HG03457 (cell line): ENCODE measurements around the gene CDK12.

Experiments used
- ATAC-seq: cut with Tn5 transposase; IDR thresholded peaks from one replicate; pipeline ENCODE4 v1.9.1; 2021; ENCODE audit warnings: moderate number of reproducible peaks; ENCODE audit not compliant: unreplicated experiment

Gene CDK12

GRCh38 chr17:39547713-39548478 is 86.6 kb downstream of the CDK12 start:
- ATAC-seq, result no peak

GRCh38 chr17:39548494-39549225 is 87.4 kb downstream of the CDK12 start:
- no peak for ATAC-seq

DNA sequence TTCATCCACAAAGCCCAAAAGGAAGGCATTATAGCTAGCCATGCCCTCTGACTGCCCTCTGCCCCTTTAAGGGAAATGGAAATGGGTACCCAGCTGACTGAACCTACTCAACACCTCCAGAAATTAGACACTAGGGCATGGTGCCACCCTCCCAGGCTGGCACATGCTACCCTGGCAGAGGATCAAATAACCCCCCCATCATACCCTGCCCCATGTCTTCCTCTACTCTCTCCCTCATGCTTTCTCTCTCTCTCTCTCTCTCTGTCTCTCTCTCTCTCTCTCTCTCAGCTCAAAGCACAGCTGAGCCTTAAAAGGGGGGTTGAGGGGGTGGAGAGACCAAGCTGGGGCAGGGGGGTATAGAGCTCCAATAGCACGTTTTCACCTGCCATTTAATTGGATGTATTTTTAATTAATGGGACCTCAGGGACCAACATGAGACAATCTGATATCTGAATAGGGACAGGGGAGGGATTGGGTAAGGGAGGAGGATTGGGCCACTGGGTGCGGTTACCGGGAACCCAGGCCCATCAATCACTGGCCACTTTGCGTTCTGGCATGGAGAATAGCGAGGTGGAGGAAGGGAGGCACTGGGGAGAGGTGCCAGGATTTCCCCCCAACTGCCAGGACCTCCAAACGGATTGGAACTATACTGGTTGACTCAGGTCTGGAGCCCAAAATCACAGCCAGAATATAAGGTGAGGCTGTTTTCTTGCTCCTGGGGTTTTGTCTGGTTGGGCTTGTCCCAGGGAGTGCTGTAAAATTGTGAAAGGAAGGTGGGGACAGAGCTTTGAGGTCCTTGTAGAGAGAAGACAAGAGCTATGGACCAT is 88.7 kb downstream of the CDK12 start:
- ATAC-seq, result no peak

GRCh38 chr17:39551879-39552278 is 90.6 kb downstream of the CDK12 start:
- ATAC-seq, result no peak

DNA sequence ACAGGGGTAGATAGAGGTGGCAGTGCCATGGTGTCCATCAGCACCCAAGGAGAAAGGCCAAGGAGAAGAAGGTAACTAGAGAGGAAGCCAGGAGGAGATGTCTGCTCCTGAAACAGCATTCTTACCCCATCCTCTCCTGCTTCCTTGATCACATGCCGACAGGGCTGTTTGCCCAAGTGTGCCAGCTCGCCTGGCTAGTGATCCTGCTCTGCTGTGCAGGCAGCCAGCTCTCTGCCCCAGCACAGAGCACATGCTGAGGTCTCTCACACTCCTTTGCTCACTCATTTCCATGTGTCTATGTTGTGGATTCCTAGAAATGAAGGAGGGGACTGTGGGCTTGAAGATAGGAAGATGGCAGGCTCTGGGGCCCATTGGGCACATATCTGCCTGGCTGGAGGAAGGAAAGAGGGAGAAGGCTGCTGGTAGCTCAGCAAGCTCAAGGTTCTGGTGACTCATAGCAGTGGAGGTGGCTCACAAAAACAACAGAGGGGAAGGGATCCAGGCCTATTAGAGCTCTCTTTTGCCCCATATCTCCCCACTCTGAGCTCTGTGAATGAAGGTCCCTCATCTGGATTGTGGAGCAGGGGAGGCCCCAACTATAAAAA is 92.2 kb downstream of the CDK12 start:
- ATAC-seq, result no peak

GRCh38 chr17:39555368-39555767 is 94.1 kb downstream of the CDK12 start:
- no peak for ATAC-seq

DNA sequence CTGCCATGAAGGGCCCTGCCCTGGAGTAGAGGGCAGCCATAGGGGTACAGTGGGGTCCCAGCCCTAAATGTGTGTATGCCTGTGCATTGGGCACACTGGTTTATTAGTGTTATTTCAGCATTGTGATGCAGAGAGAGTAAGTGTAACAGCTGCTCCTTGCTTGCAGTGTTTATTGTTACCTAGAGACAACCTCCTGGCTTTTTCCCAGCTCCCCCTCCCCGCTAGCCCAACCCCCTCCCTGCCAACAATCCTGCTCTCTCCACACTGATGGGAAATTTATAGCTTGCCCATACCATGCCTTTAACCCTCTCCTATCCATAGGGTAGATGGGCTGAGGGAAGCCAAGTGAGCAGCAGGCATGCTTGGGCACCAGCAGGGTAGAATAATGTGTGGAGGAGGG is 95.1 kb downstream of the CDK12 start:
- no peak for ATAC-seq

GRCh38 chr17:39562395-39562794 is 101.1 kb downstream of the CDK12 start:
- no peak for ATAC-seq

DNA sequence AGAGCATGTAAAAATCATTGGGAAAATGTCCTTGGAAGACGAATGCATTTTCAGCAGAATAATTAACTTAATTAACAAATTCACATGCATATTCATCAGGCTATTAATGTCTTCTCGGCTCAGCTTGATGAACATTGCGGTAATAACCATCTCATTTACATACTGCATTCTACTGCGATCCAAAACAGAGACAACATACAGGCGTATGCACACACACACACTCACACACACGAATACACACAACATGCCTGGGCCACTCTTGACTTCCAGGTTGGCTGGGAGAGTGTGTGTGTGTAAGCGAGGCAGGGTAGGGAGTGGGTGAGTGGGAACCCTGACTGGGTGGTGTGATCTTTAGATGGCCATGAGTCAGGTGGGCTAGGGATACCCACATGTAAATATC is 101.7 kb downstream of the CDK12 start:
- no peak for ATAC-seq

GRCh38 chr17:39563476-39563875 is 102.2 kb downstream of the CDK12 start:
- ATAC-seq, result no peak

DNA sequence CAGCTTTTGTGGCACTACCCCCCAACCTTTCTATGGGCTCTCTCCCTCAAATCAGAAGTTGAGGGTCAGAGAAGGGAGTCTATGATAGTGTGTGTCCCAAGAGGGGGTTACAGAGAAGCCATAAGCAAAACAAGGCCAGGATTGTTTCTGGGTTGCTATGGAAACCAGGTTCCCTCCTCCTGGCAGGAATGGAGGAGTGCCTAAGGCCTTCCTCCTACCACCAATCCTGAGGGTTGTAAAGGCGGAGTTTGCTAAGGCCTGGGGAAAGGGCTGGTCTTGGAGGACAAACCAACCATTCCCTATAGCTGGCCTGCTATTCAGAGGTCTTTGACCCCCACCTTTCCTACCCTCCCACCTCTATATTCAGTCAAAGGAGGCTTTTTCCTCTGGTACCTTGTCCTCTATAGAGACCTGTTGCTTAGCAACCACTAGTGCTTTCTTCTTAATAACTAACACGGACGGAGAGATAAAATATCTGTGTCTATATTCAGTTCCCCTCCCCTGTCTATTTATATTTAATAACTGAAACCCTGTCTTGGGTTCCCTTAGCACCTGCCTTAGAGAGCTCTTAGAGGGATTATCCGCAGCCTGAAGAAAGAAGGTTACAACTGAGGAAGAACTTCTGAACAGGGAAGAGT is 103.0 kb downstream of the CDK12 start:
- ATAC-seq, result no peak

DNA sequence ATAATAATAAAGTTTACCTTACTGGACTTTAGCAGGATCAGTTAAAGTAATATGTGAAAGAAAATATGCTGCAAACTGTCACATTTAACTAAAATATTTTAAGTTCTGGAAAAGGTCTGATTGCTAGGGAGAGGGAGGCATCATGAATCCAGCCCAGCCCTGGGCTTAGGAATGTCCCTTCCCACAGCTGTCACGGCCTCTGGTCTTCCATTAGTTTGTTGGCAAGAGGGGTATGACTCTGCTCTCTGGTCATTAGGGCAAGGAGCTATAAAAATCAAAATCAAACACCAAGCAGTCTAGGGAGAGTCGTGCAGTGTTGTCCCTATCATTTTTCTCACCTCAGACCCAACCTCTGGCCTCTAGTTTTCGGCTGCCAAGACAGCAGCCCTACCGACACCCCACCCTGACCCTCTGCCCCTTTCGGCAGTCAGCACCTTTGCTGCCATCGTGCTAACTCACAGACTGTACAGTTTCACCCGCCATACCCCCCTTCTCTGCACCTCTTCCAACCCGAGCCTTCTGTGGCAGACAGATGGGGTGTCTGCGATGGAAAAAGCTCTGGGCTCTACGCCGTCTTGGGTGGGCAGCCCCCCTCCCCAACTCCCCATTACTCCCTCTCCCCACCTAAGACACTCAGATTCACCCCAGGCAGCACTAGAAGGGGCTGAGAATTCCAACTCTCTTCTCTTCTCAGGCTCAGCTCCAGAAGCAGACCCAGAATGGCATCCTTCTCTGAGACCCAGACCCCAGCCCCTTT is 105.0 kb downstream of the CDK12 start:
- ATAC-seq, result no peak

GRCh38 chr17:39568702-39569101 is 107.4 kb downstream of the CDK12 start:
- ATAC-seq, result no peak

DNA sequence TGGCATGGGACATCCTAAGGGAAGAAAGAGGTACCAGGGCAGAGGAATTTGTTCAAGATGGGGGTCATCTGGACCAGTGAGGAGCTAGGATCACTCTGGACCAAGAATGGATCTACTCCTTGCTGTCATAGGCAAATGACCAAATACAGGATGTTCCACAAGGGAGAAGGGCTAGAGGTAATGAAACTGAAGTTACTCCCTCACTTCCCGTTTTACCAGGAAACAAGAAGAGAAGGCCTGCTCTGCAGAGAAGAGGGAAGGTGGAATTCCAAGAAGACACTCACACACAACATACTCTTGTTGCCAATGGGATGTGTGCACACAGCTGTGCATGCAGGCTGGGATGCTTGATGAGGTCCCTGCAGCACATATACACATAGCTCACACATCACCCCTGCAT is 107.8 kb downstream of the CDK12 start:
- no peak for ATAC-seq

GRCh38 chr17:39572121-39572520 is 110.8 kb downstream of the CDK12 start:
- ATAC-seq, result no peak

DNA sequence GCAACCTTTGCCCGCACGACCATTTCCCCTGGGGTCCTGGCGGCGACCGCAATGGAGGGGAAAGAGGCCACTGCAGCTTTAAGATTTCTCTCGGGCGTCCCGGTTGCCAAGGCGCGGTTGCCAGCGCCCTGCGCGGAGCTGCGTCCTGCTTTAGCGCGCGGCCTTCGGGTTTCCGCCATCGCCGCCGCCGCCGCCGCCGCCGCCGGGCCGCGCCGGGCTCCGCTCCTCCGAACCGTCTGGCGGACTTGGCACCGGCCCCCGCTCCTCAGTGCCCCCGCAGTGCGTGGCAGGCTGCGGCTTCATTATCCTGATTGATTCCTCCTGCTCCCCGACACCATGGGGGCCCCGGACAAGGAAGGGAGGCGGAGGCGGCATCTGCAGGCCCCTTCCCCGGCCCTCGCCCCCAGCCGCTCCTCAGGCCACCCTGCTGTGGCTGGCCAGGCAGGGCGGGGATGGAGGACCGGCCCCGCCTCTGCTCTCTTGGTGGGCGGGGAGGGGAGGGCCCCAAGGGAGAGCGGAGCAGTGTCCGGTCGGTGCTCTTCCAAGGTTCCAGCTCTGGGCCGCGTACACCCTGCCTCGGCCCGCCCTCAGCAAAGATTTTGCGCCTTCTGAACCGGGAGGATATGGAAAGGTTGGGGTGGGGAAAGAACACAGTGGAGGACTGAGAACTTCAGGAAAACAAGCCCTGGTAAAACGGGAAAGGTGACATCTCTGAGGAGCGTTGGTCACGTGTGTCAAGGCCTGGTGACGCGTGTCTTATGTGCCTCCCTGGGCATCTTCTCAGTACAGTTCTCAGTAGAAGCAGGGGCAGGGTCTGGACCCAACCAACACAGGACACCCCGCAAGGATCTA is 112.4 kb downstream of the CDK12 start:
- ATAC-seq, result no peak

DNA sequence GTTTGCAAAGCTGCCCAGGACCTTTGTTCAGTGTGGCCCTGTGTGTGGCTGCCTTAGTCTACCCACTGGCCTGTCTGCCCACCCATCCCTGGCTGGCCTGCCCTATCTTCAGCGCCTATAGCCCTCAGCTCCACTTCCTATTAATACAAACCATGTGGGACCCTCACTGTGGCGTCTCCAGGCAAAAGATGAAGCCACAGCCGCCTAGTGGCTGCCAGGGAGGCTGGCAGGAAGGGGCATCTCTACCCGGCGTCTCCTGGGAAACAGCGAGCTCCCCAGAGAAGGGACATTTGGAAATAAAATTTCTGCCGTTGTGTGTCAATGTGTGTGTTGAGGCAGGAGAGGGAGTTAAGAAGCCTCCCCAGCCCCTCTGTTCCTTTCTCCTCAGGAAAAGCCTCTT is 114.9 kb downstream of the CDK12 start:
- no peak for ATAC-seq

GRCh38 chr17:39578272-39578671 is 117.0 kb downstream of the CDK12 start:
- ATAC-seq, result no peak
